ENCODE data around the gene LINC00632.
"Not testable (repeated sequence)": the region's sequence is repeated elsewhere in the genome, so short reads cannot be mapped to it uniquely, and the experiment has no call there.

The LINC00632 gene

GRCh38 chrX:140709421-140709846, at the start of gene LINC00632:
LINC00632 (plus strand) TSS chrX:140709759.
- DNase-seq: peak; percentile 21

- peak; percentile 30 for DNase-seq
These were observed 47.9 kb upstream of the LINC00632 start for GRCh38 chrX:140661643-140662042.

- no peak for DNase-seq
These were observed 44.6 kb upstream of the LINC00632 start for GRCh38 chrX:140664939-140665338.

GRCh38 chrX:140672840-140673731, 36.5 kb upstream of the LINC00632 start:
- DNase-seq: no peak

- no peak for DNase-seq
These were observed 21.9 kb upstream of the LINC00632 start for GRCh38 chrX:140687706-140688105.

GRCh38 chrX:140691596-140691995, 18.0 kb upstream of the LINC00632 start:
- DNase-seq: not testable (repeated sequence)

- DNase-seq: no peak
These were observed 11.9 kb upstream of the LINC00632 start for GRCh38 chrX:140697618-140698017.

GRCh38 chrX:140701480-140701879, 8.1 kb upstream of the LINC00632 start:
- no peak for DNase-seq

- peak; percentile 15 for DNase-seq
These were observed 1.2 kb downstream of the LINC00632 start for GRCh38 chrX:140710710-140711109.

GRCh38 chrX:140711894-140712293, 2.3 kb downstream of the LINC00632 start:
- DNase-seq: no peak

- DNase-seq: no peak
These were observed 3.0 kb downstream of the LINC00632 start for GRCh38 chrX:140712413-140713173.

GRCh38 chrX:140713174-140713539, 3.6 kb downstream of the LINC00632 start:
- DNase-seq: no peak

GRCh38 chrX:140715787-140716186, 6.2 kb downstream of the LINC00632 start:
- DNase-seq: no peak

- DNase-seq: no peak
These were observed 13.7 kb downstream of the LINC00632 start for GRCh38 chrX:140723121-140723715.

GRCh38 chrX:140724309-140724708, 14.8 kb downstream of the LINC00632 start:
- no peak for DNase-seq

- no peak for DNase-seq
These were observed 15.2 kb downstream of the LINC00632 start for GRCh38 chrX:140724736-140725135.

GRCh38 chrX:140725500-140725899, 15.9 kb downstream of the LINC00632 start:
- no peak for DNase-seq

GRCh38 chrX:140733766-140734342, 24.3 kb downstream of the LINC00632 start:
- no peak for DNase-seq

GRCh38 chrX:140744085-140744484, 34.5 kb downstream of the LINC00632 start:
- DNase-seq: no peak

GRCh38 chrX:140756941-140757340, 47.4 kb downstream of the LINC00632 start:
- DNase-seq: no peak

- DNase-seq: no peak
These were observed 52.5 kb downstream of the LINC00632 start for GRCh38 chrX:140762061-140762460.

- DNase-seq: no peak
These were observed 54.9 kb downstream of the LINC00632 start for GRCh38 chrX:140764401-140764919.
